HFF-Myc (cell line): Measurements from ENCODE around the gene SHROOM2.

Experiments used
- DNase-seq: peaks from one replicate; pipeline ENCODE4 v3.0.0-alpha.2; 2011; ENCODE audit warnings: low read depth; ENCODE audit errors: extremely low read depth
- H3K4me3 ChIP-seq: replicated peaks from 2 replicates; pipeline ENCODE4 v1.5.1; 2011; ENCODE audit warnings: low read depth, mild to moderate bottlenecking, control low read depth, low read length
- CTCF ChIP-seq: IDR thresholded peaks from 2 replicates; pipeline ENCODE4 v1.5.1; 2012; ENCODE audit warnings: mild to moderate bottlenecking, low read depth, low read length, control low read depth; ENCODE audit errors: missing control alignments

Gene SHROOM2

GRCh38 chrX:9747644-9748043 is 38.6 kb upstream of the SHROOM2 start:
- no peak overlapping the region for H3K4me3 ChIP-seq
- DNase-seq: no peak
- no peak for TF ChIP-seq CTCF

GRCh38 chrX:9749146-9749692 is 37.0 kb upstream of the SHROOM2 start:
- DNase-seq: no peak
- TF ChIP-seq CTCF: no peak
- no peak overlapping the region for H3K4me3 ChIP-seq

GRCh38 chrX:9757366-9757765 is 28.9 kb upstream of the SHROOM2 start:
- H3K4me3 ChIP-seq: no peak overlapping the region
- no peak for TF ChIP-seq CTCF
- DNase-seq: no peak

GRCh38 chrX:9758021-9758638 is 28.1 kb upstream of the SHROOM2 start:
- TF ChIP-seq CTCF: no peak
- no peak for DNase-seq
- H3K4me3 ChIP-seq: no peak overlapping the region

- H3K4me3 ChIP-seq: no peak overlapping the region
- TF ChIP-seq CTCF: no peak
- DNase-seq: no peak
Measured at GRCh38 chrX:9759337-9759736, 26.9 kb upstream of the SHROOM2 start.

- no peak for DNase-seq
- no peak for TF ChIP-seq CTCF
- H3K4me3 ChIP-seq: no peak overlapping the region
Measured at GRCh38 chrX:9765072-9765736, 21.0 kb upstream of the SHROOM2 start.
